ENCODE data around the gene TMEM131. TPM values are rescaled to one million over a fixed set of nuclear protein-coding genes. Genes with fewer than 3 reads are reported as not detected.

TMEM131 gene
- total RNA-seq, 2 donors from 2014 or later = 49.5 to 52.0 TPM

- Histone ChIP-seq H3K36me3 (no peaks in the 10 kb centered on the region), H3K27ac (no peak overlapping the region), H3K4me1 (ENCODE audit: control insufficient read depth in 1 of 2, low read depth in 2 of 2) (peaks cover 0 to 10% of the 10 kb centered on the region in 2 donors), H3K27me3 (replicated peaks; ENCODE audit: insufficient read depth) (no peaks in the 10 kb centered on the region), H3K4me3 (no peak overlapping the region), H3K9me3 (peaks cover 5% of the 10 kb centered on the region)
- no peak for ATAC-seq (ENCODE audit: insufficient number of reproducible peaks, low FRiP score, low read depth)
- TF ChIP-seq CTCF (IDR thresholded peaks at IDR 0.05) = no peak
- DNase-seq (ENCODE audit: low spot score) = no peak
These were observed 270.6 kb downstream of the TMEM131 start for GRCh38 chr2:97724946-97725688.

- TF ChIP-seq CTCF (IDR thresholded peaks at IDR 0.05) = no peak
- no peaks in the 10 kb centered on the region for H3K36me3 ChIP-seq
- no peaks in the 10 kb centered on the region for H3K9me3 ChIP-seq
- peaks cover 0 to 10% of the 10 kb centered on the region in 2 donors for H3K4me1 ChIP-seq (ENCODE audit: control insufficient read depth in 1 of 2, low read depth in 2 of 2)
- no peaks in the 10 kb centered on the region for H3K27me3 ChIP-seq (replicated peaks; ENCODE audit: insufficient read depth)
- ATAC-seq (ENCODE audit: insufficient number of reproducible peaks, low FRiP score, low read depth) = no peak
- no peak overlapping the region for H3K4me3 ChIP-seq
- DNase-seq (ENCODE audit: low spot score) = no peak
- H3K27ac ChIP-seq = no peak overlapping the region
These were observed 271.2 kb downstream of the TMEM131 start for GRCh38 chr2:97724501-97724900.

GRCh38 chr2:97724073-97724410 lies 271.7 kb downstream of the TMEM131 start:
- DNase-seq (ENCODE audit: low spot score) = no peak
- peaks cover 0 to 10% of the 10 kb centered on the region in 2 donors for H3K4me1 ChIP-seq (ENCODE audit: control insufficient read depth in 1 of 2, low read depth in 2 of 2)
- H3K27ac ChIP-seq = no peak overlapping the region
- no peak for TF ChIP-seq CTCF (IDR thresholded peaks at IDR 0.05)
- H3K4me3 ChIP-seq = no peak overlapping the region
- no peaks in the 10 kb centered on the region for H3K27me3 ChIP-seq (replicated peaks; ENCODE audit: insufficient read depth)
- no peaks in the 10 kb centered on the region for H3K36me3 ChIP-seq
- ATAC-seq (ENCODE audit: insufficient number of reproducible peaks, low FRiP score, low read depth) = no peak
- no peaks in the 10 kb centered on the region for H3K9me3 ChIP-seq

- no peaks in the 10 kb centered on the region for H3K9me3 ChIP-seq
- TF ChIP-seq CTCF (IDR thresholded peaks at IDR 0.05) = no peak
- ATAC-seq (ENCODE audit: insufficient number of reproducible peaks, low FRiP score, low read depth) (no peak), DNase-seq (ENCODE audit: low spot score) (no peak)
- H3K27ac ChIP-seq = no peak overlapping the region
- H3K36me3 ChIP-seq = no peaks in the 10 kb centered on the region
- no peak overlapping the region for H3K4me3 ChIP-seq
- H3K4me1 ChIP-seq (ENCODE audit: control insufficient read depth in 1 of 2, low read depth in 2 of 2) = peaks cover 0 to 8% of the 10 kb centered on the region in 2 donors
- no peaks in the 10 kb centered on the region for H3K27me3 ChIP-seq (replicated peaks; ENCODE audit: insufficient read depth)
These were observed 272.3 kb downstream of the TMEM131 start for GRCh38 chr2:97723156-97724072.

GRCh38 chr2:97722227-97722626 lies 273.5 kb downstream of the TMEM131 start:
- no peaks in the 10 kb centered on the region for H3K9me3 ChIP-seq
- no peak for ATAC-seq (ENCODE audit: insufficient number of reproducible peaks, low FRiP score, low read depth)
- DNase-seq (ENCODE audit: low spot score) = no peak
- no peaks in the 10 kb centered on the region for H3K27me3 ChIP-seq (replicated peaks; ENCODE audit: insufficient read depth)
- no peak overlapping the region for H3K27ac ChIP-seq
- H3K36me3 ChIP-seq = no peaks in the 10 kb centered on the region
- TF ChIP-seq CTCF (IDR thresholded peaks at IDR 0.05) = no peak
- no peaks in the 10 kb centered on the region for H3K4me1 ChIP-seq (ENCODE audit: control insufficient read depth in 1 of 2, low read depth in 2 of 2)
- no peak overlapping the region for H3K4me3 ChIP-seq

All from thoracic aorta (tissue), 2 donors.